ENCODE measurements around the gene MGAT4A.

The MGAT4A gene

DNA sequence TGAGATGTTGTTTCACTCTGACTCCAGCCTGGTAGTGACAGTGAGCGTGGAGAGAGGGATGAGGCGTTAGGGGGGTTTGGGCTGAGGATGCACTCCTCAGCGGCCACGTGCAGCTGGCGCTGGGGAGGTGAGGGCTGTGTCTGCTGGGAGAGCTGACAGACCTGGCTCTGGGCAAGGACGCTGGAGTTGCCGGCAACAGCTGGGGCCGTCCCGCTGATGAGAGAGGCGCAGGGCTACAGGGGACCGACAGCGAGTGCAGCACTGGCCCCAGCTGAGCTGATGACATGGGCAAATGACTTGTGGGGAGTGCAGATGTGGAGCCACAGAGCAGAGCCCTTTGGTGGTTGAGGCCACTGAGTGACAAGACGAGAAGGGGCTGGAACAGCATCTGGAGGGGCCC, 161.0 kb downstream of the MGAT4A start:
- H3K27ac ChIP-seq (ENCODE audit: low read depth, low read length) = no peak overlapping the region
- no peak overlapping the region for H3K18ac ChIP-seq (ENCODE audit: low read length)
- no peak overlapping the region for H3K4ac ChIP-seq (ENCODE audit: low read depth, low read length)
- no peak overlapping the region for H4K8ac ChIP-seq (ENCODE audit: low read depth, low read length)
- no peak overlapping the region for H2BK120ac ChIP-seq (ENCODE audit: insufficient read depth, low read length, poor library complexity)
- no peak overlapping the region for H3K4me2 ChIP-seq (ENCODE audit: low read length)
- H3K36me3 ChIP-seq (ENCODE audit: control insufficient read depth in 1 of 2, insufficient read depth in 2 of 2, low read length in 2 of 2) = peaks cover 49 to 73% of the 10 kb centered on the region in 2 experiments
- H3K23ac ChIP-seq (ENCODE audit: low read length) = no peak overlapping the region
- no peaks in the 10 kb centered on the region for H3K79me2 ChIP-seq (ENCODE audit: control insufficient read depth, insufficient read depth, low read length, poor library complexity)
- no peaks in the 10 kb centered on the region for H3K79me1 ChIP-seq (ENCODE audit: low read length)
- no peak overlapping the region for H4K91ac ChIP-seq (ENCODE audit: low read depth, low read length)
- WGBS (ENCODE audit: extremely low coverage, insufficient coverage, insufficient read length) = no CpG with 5 or more reads among the region's 13 CpGs
- H4K12ac ChIP-seq (ENCODE audit: low read depth, low read length) = no peak overlapping the region
- no peak overlapping the region for H3K14ac ChIP-seq (ENCODE audit: low read length)
- no peak for DNase-seq
- no peak overlapping the region for H2BK12ac ChIP-seq (ENCODE audit: low read length)
- no peaks in the 10 kb centered on the region for H3K27me3 ChIP-seq (ENCODE audit: insufficient read depth, low read length)
- H3K9me3 ChIP-seq (ENCODE audit: insufficient read depth, low read depth, low read length) = no peaks in the 10 kb centered on the region
- no peak overlapping the region for H2AFZ ChIP-seq (ENCODE audit: insufficient read depth, low read length, poor library complexity)
- H2BK5ac ChIP-seq (ENCODE audit: low read depth, low read length, poor library complexity) = no peak overlapping the region
- no peak overlapping the region for H2AK5ac ChIP-seq (ENCODE audit: low read length)
- H3K4me1 ChIP-seq (ENCODE audit: control insufficient read depth in 1 of 2, insufficient read depth in 2 of 2, low read length in 2 of 2) = no peaks in the 10 kb centered on the region
- no peak overlapping the region for H3K9ac ChIP-seq (ENCODE audit: low read length)
- no peak overlapping the region for H3K4me3 ChIP-seq (ENCODE audit: low read depth, low read length)

- H3K79me1 ChIP-seq (ENCODE audit: low read length) = no peaks in the 10 kb centered on the region
- no peak overlapping the region for H2BK5ac ChIP-seq (ENCODE audit: low read depth, low read length, poor library complexity)
- peaks cover 50 to 77% of the 10 kb centered on the region in 2 experiments for H3K36me3 ChIP-seq (ENCODE audit: control insufficient read depth in 1 of 2, insufficient read depth in 2 of 2, low read length in 2 of 2)
- H3K23ac ChIP-seq (ENCODE audit: low read length) = no peak overlapping the region
- no peak overlapping the region for H2BK120ac ChIP-seq (ENCODE audit: insufficient read depth, low read length, poor library complexity)
- no peaks in the 10 kb centered on the region for H3K9me3 ChIP-seq (ENCODE audit: insufficient read depth, low read depth, low read length)
- H3K4me3 ChIP-seq (ENCODE audit: low read depth, low read length) = no peak overlapping the region
- H4K91ac ChIP-seq (ENCODE audit: low read depth, low read length) = no peak overlapping the region
- no peak overlapping the region for H3K18ac ChIP-seq (ENCODE audit: low read length)
- no peaks in the 10 kb centered on the region for H3K79me2 ChIP-seq (ENCODE audit: control insufficient read depth, insufficient read depth, low read length, poor library complexity)
- no peak overlapping the region for H2BK12ac ChIP-seq (ENCODE audit: low read length)
- H3K27ac ChIP-seq (ENCODE audit: low read depth, low read length) = no peak overlapping the region
- H3K14ac ChIP-seq (ENCODE audit: low read length) = no peak overlapping the region
- no peak overlapping the region for H3K4me2 ChIP-seq (ENCODE audit: low read length)
- H3K4me1 ChIP-seq (ENCODE audit: control insufficient read depth in 1 of 2, insufficient read depth in 2 of 2, low read length in 2 of 2) = no peaks in the 10 kb centered on the region
- H2AK5ac ChIP-seq (ENCODE audit: low read length) = no peak overlapping the region
- H4K12ac ChIP-seq (ENCODE audit: low read depth, low read length) = no peak overlapping the region
- WGBS (ENCODE audit: extremely low coverage, insufficient coverage, insufficient read length) = no CpG with 5 or more reads among the region's 19 CpGs
- no peak overlapping the region for H3K9ac ChIP-seq (ENCODE audit: low read length)
- DNase-seq = peak; percentile 14 to 61
- no peak overlapping the region for H2AFZ ChIP-seq (ENCODE audit: insufficient read depth, low read length, poor library complexity)
- no peak overlapping the region for H4K8ac ChIP-seq (ENCODE audit: low read depth, low read length)
- no peak overlapping the region for H3K4ac ChIP-seq (ENCODE audit: low read depth, low read length)
- no peaks in the 10 kb centered on the region for H3K27me3 ChIP-seq (ENCODE audit: insufficient read depth, low read length)
Measured at GRCh38 chr2:98569197-98569793, 161.6 kb downstream of the MGAT4A start.

Measured in trophoblast cell (in vitro differentiated cells and primary cell).